AG09309 (cell line): ENCODE results near the gene ARL2.

Experiments used
- DNase-seq: peaks from one replicate; pipeline ENCODE4 v3.0.0-alpha.2; 2010; ENCODE audit warnings: low read depth
- H3K4me3 ChIP-seq: 2 replicates; pipeline ENCODE4 v1.5.1; 2011; ENCODE audit warnings: mild to moderate bottlenecking, low read depth, low read length, moderate library complexity; ENCODE audit not compliant: control insufficient read depth
- TF ChIP-seq, protein P1 (sequence below): IDR thresholded peaks from 2 replicates; pipeline ENCODE4 v1.5.1; 2011; ENCODE audit warnings: mild to moderate bottlenecking, low read depth, low read length, inconsistent platforms; ENCODE audit not compliant: insufficient read depth, control insufficient read depth; ENCODE audit errors: missing control alignments

The ARL2 gene

GRCh38 chr11:65055538-65055937 is 41.6 kb downstream of the ARL2 start:
- TF ChIP-seq, protein P1, sequence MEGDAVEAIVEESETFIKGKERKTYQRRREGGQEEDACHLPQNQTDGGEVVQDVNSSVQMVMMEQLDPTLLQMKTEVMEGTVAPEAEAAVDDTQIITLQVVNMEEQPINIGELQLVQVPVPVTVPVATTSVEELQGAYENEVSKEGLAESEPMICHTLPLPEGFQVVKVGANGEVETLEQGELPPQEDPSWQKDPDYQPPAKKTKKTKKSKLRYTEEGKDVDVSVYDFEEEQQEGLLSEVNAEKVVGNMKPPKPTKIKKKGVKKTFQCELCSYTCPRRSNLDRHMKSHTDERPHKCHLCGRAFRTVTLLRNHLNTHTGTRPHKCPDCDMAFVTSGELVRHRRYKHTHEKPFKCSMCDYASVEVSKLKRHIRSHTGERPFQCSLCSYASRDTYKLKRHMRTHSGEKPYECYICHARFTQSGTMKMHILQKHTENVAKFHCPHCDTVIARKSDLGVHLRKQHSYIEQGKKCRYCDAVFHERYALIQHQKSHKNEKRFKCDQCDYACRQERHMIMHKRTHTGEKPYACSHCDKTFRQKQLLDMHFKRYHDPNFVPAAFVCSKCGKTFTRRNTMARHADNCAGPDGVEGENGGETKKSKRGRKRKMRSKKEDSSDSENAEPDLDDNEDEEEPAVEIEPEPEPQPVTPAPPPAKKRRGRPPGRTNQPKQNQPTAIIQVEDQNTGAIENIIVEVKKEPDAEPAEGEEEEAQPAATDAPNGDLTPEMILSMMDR = no peak
- DNase-seq = no peak

DNA sequence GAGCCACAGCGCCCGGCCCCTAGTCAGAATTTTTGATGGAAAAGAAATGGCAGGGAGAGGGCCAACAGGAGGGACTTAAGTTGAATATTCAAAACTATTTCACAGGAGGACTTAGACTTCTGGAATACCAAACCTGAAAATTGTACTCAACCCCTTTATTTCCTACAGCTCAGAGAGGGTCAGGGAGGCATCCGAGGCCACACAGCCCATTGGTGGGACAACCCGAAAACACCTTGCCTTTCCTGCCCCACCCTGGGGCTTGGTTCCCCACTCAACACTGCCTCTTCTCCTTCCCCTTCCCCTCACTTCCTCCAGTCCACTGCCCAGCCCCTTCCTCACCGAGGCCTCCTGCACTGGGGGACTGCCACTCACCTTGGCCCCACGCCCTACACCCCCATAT is 43.0 kb downstream of the ARL2 start:
- no peak overlapping the region for H3K4me3 ChIP-seq
- TF ChIP-seq, protein P1 = no peak
- no peak for DNase-seq

More at GRCh38 chr11:65055538-65055937, 41.6 kb downstream of the ARL2 start:
- H3K4me3 ChIP-seq = no peak overlapping the region

DNA sequence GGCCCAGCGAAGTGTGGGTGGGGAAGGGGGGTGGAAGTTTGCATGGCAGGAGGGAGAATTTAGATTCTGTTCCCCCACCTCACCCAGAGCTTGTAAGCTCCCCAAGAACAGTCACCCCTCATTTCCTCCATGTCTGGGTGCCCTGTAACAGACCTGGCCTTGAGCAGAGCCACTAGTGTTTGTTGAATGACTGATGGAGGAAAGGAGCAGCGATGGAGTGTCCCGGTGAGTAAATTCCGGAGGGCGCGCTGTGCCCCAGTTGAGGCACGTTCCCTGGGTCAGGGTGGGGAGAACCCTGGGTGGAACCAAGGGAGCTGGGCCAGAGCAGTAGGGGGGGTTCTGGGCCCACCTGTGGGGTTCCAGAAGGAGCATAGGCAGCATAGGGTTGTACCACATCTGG is 43.6 kb downstream of the ARL2 start:
- TF ChIP-seq, protein P1 = no peak
- DNase-seq = no peak
- no peak overlapping the region for H3K4me3 ChIP-seq

DNA sequence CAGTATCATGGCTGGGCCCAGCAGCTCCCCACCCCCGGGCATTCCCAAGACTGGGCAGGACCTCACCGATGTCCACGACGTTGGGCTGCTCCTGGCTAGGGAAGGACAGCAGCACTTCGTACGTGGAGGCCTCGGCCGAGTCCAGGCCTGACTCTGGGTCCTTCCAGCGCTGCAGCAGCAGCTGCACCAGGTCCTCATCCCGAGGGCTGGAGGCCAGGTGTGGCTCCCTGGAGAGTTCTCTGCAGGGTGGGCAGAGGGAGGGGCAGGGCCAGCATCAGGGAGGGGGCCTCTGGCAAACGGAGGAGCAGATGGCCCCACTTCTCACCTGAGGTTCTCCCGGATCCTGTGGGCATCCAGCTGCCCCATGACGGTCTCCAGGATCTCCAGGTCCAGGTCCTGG is 44.1 kb downstream of the ARL2 start:
- H3K4me3 ChIP-seq = no peak overlapping the region
- TF ChIP-seq, protein P1 = no peak
- no peak for DNase-seq

GRCh38 chr11:65058419-65059054 is 44.6 kb downstream of the ARL2 start, which contains the start of gene NAALADL1:
TSS of gene NAALADL1 (minus strand) at chr11:65058553. CDS start at chr11:65058521, 32 bp downstream.
- no peak for DNase-seq
- H3K4me3 ChIP-seq = no peak within 1 kb of the TSS
- TF ChIP-seq, protein P1 = no peak

GRCh38 chr11:65059523-65059922 is 45.6 kb downstream of the ARL2 start:
- TF ChIP-seq, protein P1 = no peak
- H3K4me3 ChIP-seq = no peak overlapping the region
- DNase-seq = no peak
